HG03280 (cell line): ENCODE measurements around the gene CDC5L.

ENCODE experiments used
- ATAC-seq: cut with Tn5 transposase; IDR thresholded peaks from one replicate; pipeline ENCODE4 v1.9.1; 2021; ENCODE audit warnings: mild to moderate bottlenecking, moderate library complexity; ENCODE audit not compliant: unreplicated experiment

CDC5L gene

GRCh38 chr6:44373051-44373450 lies 14.5 kb upstream of the CDC5L start:
- no peak for ATAC-seq

- ATAC-seq, result no peak
Measured at GRCh38 chr6:44373787-44374186, 13.7 kb upstream of the CDC5L start.

- no peak for ATAC-seq
Measured at GRCh38 chr6:44375071-44375470, 12.4 kb upstream of the CDC5L start.

GRCh38 chr6:44377484-44377883 lies 10.0 kb upstream of the CDC5L start:
- ATAC-seq, result no peak

GRCh38 chr6:44377971-44378370 lies 9.5 kb upstream of the CDC5L start:
- ATAC-seq, result no peak

GRCh38 chr6:44381739-44382138 lies 5.8 kb upstream of the CDC5L start:
- ATAC-seq, result no peak

- ATAC-seq, result no peak
Measured at GRCh38 chr6:44386364-44386928, 1.1 kb upstream of the CDC5L start.

- peak; percentile 5 for ATAC-seq
Measured at GRCh38 chr6:44386929-44387345, 569 bp upstream of the CDC5L start.

GRCh38 chr6:44388135-44388487 lies 605 bp downstream of the CDC5L start:
- ATAC-seq, result peak; percentile 1

GRCh38 chr6:44388887-44389286 lies 1.4 kb downstream of the CDC5L start:
- no peak for ATAC-seq

GRCh38 chr6:44390158-44390683 lies 2.7 kb downstream of the CDC5L start:
- ATAC-seq, result no peak

- no peak for ATAC-seq
Measured at GRCh38 chr6:44395501-44395900, 8.0 kb downstream of the CDC5L start.

GRCh38 chr6:44396968-44397367 lies 9.5 kb downstream of the CDC5L start:
- ATAC-seq, result no peak

GRCh38 chr6:44397424-44398164 lies 10.1 kb downstream of the CDC5L start:
- ATAC-seq, result no peak

GRCh38 chr6:44399991-44400390 lies 12.5 kb downstream of the CDC5L start:
- ATAC-seq, result no peak

GRCh38 chr6:44400572-44400971 lies 13.1 kb downstream of the CDC5L start:
- no peak for ATAC-seq

GRCh38 chr6:44401138-44401537 lies 13.6 kb downstream of the CDC5L start:
- ATAC-seq, result no peak

- no peak for ATAC-seq
Measured at GRCh38 chr6:44404022-44404714, 16.7 kb downstream of the CDC5L start.

GRCh38 chr6:44404715-44405099 lies 17.2 kb downstream of the CDC5L start:
- ATAC-seq, result no peak

- no peak for ATAC-seq
Measured at GRCh38 chr6:44407951-44408670, 20.6 kb downstream of the CDC5L start.

- no peak for ATAC-seq
Measured at GRCh38 chr6:44409207-44409794, 21.8 kb downstream of the CDC5L start.
